ENCODE measurements around the gene PHLDA1.
"Not testable (repeated sequence)": the region's sequence is repeated elsewhere in the genome, so short reads cannot be mapped to it uniquely, and the experiment has no call there.

The PHLDA1 gene

GRCh38 chr12:75985566-75985965 is 46.0 kb downstream of the PHLDA1 start:
- no peak for DNase-seq (ENCODE audit: low read depth)

GRCh38 chr12:75984577-75985182 is 46.9 kb downstream of the PHLDA1 start:
- no peak for DNase-seq (ENCODE audit: low read depth)

- DNase-seq (ENCODE audit: low read depth): not testable (repeated sequence)
Measured at GRCh38 chr12:75983851-75984250, 47.7 kb downstream of the PHLDA1 start.

- DNase-seq (ENCODE audit: low read depth): no peak
Measured at GRCh38 chr12:75982979-75983660, 48.5 kb downstream of the PHLDA1 start.

GRCh38 chr12:75982169-75982564 is 49.4 kb downstream of the PHLDA1 start:
- no peak for DNase-seq (ENCODE audit: low read depth)

GRCh38 chr12:75981247-75982168 is 50.1 kb downstream of the PHLDA1 start:
- no peak for DNase-seq (ENCODE audit: low read depth)

GRCh38 chr12:75979181-75979580 is 52.4 kb downstream of the PHLDA1 start:
- DNase-seq (ENCODE audit: low read depth): no peak

- no peak for DNase-seq (ENCODE audit: low read depth)
Measured at GRCh38 chr12:75978677-75979076, 52.9 kb downstream of the PHLDA1 start.

GRCh38 chr12:75977952-75978671 is 53.5 kb downstream of the PHLDA1 start:
- peak; percentile 64 for DNase-seq (ENCODE audit: low read depth)

- no peak for DNase-seq (ENCODE audit: low read depth)
Measured at GRCh38 chr12:75977590-75977951, 54.0 kb downstream of the PHLDA1 start.

- DNase-seq (ENCODE audit: low read depth): no peak
Measured at GRCh38 chr12:75976913-75977312, 54.7 kb downstream of the PHLDA1 start.

GRCh38 chr12:75976113-75976512 is 55.5 kb downstream of the PHLDA1 start:
- DNase-seq (ENCODE audit: low read depth): no peak

- no peak for DNase-seq (ENCODE audit: low read depth)
Measured at GRCh38 chr12:75975702-75976101, 55.9 kb downstream of the PHLDA1 start.

Data from activated T-helper 9 cell treated with anti-CD3 and anti-CD28 coated beads, Interleukin-2, amount 50 U/mL, for 16 hours (primary cell).